Erythroblast (primary cell): Measurements from ENCODE around the gene TET1.
"Not testable (repeated sequence)": the region's sequence is repeated elsewhere in the genome, so short reads cannot be mapped to it uniquely, and the experiment has no call there.

ENCODE experiments used
- GATA1 ChIP-seq: IDR thresholded peaks from 2 replicates; pipeline ENCODE4 v1.6.1; 2011; ENCODE audit warnings: low read depth, mild to moderate bottlenecking, control low read depth, low read length, moderate library complexity
- POLR2A ChIP-seq: IDR thresholded peaks from 2 replicates; pipeline ENCODE4 v1.6.1; 2011; ENCODE audit warnings: mild to moderate bottlenecking, low read length

DNA sequence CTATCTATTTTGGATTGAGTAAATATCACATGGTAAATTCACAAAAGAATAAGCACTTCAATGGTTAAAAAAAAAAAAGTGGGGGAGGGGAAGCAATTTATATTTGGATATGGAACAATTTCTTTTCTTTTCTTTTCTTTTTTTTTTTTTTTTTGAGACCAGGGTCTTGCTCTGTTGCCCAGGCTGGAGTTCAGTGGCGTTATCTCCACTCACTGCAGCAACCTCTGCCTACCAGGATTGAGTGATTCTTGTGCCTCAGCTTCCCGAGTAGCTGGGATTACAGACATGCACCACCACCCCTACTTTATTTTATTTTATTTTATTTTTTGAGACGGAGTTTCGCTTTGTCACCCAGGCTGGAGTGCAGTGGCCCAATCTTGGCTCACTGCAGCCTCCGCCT is 148.8 kb downstream of the TET1 start:
- not testable (repeated sequence) for TF ChIP-seq POLR2A, GATA1
